HG02973 (cell line): ENCODE data around the gene AANAT.

Experiments used
- ATAC-seq: cut with Tn5 transposase; IDR thresholded peaks from one replicate; pipeline ENCODE4 v1.9.1; 2021; ENCODE audit warnings: moderate library complexity; ENCODE audit not compliant: unreplicated experiment

AANAT gene

DNA sequence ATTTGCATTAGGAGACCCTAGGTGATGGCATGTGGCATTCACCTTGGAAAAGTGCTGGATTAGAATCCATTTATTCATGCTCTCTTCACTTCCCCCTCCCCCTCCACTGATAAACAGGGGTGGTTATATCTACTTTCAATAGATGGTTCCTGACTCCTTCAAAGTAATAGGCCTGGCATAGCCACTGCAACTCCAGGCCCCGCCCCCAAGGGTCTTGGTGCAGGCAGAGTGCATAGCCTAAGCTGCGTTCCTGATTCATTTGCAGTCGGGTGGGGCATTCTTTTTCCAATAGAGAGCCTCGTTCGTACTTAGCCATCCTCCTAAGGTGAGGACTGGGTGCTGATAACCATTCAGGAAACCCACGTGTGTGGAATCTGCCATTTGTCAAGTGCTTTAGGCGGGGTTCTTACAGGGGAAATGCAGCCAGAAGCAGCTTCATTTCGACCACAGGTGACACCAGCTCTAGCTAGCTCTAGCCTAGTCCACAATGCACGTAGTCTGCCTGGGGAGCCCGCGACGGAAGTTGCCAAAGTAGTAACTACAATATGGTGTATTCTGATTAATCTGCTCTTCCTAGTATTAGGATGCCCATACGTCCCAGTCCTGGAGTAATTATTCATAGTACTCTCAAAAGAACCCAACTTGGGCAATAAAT, 25.6 kb upstream of the AANAT start:
- no peak for ATAC-seq

- no peak for ATAC-seq
These were observed 24.8 kb upstream of the AANAT start for GRCh38 chr17:76442341-76443338.

GRCh38 chr17:76444518-76445311, 22.7 kb upstream of the AANAT start:
- no peak for ATAC-seq

DNA sequence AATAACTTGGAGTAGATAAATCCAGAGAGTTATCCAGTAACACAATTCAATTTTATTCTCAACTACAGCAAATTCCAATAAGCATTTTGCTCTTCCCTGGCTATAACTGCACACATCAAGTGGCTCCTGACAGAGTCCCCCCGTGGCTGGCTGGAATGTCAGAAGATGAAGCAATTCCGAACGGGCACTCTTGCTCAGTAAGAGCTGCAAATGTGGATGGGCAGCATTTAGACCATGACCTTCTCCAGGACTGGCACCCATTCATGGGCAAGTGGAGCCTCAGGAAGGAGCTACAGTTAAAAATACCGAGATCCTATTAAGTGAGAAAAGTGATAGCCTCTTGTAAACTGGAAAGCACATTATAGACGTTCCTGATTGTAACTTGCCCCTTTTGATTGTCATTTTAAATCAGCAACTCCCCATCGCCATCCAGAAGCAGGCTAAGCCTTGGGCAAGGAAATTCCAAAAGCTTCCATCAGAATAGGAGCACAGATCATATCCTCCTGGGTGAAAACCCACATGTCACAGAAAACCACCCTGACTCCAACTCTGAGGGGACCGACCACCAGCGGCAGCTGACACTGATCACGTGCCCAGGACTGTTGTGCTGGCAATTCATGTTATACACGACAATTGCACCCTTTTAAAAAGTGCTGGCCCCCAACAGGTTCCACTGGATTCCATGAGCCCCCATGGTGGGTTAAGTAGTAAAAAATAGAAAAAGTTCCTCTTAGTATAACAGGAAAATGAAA, 21.5 kb upstream of the AANAT start:
- no peak for ATAC-seq

- no peak for ATAC-seq
These were observed 20.8 kb upstream of the AANAT start for GRCh38 chr17:76446449-76447231.

- ATAC-seq: no peak
These were observed 19.3 kb upstream of the AANAT start for GRCh38 chr17:76447931-76448652.

DNA sequence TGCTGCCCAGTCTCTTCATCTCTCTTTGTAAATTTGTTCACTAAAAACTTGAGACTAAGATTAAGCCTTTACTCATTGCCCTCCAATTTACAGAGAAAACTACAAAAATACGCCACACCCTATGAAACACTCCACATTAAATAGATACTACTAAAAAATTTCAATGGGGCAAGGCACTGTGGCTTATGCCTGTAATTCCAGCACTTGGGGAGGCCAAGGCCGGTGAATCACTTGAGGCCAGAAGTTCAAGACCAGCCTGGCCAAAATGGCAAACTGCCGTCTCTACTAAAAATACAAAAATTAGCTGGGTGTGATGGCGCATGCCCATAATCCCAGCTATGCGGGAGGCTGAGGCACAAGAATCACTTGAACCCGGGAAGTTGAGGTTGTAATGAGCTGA, 18.3 kb upstream of the AANAT start:
- no peak for ATAC-seq

- ATAC-seq: no peak
These were observed 15.9 kb upstream of the AANAT start for GRCh38 chr17:76451506-76451905.

GRCh38 chr17:76452127-76452659, 15.2 kb upstream of the AANAT start:
- ATAC-seq: peak; percentile 25

DNA sequence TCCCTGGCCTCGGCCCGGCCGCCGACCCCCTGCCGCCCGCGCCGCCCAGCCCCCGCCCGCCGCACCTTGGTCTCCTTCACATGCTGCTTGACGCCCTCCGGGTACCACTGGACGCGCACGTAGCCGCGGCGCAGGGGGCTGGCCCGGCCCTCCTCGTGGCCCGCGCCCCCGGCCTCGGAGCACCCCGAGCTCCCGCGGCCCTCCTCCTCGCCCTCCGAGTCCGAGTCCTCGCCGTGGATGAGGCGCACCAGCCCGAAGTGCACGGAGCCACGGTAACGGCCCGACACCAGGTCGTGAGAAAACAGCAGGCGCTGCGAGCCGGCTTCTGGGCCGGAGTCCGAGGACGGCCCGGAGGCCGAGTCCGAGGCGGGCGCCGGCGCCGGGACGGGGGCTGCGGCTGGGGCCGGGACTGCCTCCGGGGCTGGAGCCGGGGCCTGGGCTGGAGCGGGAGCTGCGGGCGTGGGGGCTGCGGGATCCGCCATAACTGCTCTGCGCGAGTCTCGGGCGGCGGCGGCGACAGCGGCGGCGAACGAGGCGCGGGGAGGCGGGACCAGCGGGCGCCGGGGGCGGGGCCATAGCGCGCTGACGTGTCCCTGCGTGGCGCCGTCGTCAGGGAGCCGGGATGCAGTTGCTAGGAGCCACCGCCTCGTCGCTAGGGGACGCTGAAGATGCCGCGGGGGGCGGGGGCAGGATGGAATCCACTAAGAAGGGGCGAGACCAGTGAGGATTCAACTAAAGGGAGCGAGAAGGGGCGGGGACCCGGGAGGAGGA, 14.6 kb upstream of the AANAT start, which contains the start of gene UBE2O:
Gene UBE2O (minus strand): TSS at position 493 of the 771 bp plus-strand sequence. CDS start 11 bp downstream, at position 482.
- peak; percentile 81 for ATAC-seq

- ATAC-seq: no peak
These were observed 14.0 kb upstream of the AANAT start for GRCh38 chr17:76453431-76453743.

GRCh38 chr17:76458580-76459490, 8.6 kb upstream of the AANAT start:
- no peak for ATAC-seq

GRCh38 chr17:76459674-76460073, 7.7 kb upstream of the AANAT start:
- ATAC-seq: no peak

DNA sequence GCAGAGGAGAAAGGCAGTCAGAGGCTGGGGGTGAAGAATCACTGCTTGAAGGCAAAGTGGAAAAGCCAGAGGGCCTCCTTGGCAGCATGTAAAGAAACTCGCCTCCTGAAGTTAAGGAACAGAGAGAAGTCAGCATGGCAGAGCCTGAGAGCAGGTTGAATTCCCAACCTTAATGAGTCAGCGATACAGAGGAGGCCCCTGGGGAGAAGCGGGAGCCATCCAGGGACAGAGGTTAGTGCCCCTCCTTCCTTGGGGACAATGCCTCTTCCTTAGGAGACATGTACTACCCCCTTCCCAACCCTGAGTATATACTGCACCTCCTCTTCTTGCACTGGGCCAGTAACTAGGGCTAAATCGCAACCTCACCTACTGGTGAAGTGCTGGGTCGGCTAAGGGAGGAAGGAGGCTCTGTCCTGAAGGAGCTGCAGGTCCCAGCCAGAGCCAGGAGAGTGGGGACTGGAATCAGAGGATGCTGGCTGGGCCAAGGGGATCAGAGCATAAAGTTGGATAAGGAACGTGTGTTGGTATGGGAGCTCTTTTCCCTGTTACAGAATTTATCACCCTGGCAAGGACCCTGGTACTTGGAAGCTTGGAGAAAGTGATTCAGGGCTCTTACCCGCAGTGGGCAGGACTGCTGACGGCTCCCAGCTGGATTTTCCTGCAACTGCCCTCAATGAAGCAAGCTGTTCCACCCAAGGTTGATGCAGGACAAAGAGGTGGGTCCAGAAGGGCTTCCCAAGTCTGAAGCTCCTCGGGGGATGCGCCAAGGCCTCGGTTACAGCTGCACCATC, 5.4 kb upstream of the AANAT start:
- no peak for ATAC-seq

DNA sequence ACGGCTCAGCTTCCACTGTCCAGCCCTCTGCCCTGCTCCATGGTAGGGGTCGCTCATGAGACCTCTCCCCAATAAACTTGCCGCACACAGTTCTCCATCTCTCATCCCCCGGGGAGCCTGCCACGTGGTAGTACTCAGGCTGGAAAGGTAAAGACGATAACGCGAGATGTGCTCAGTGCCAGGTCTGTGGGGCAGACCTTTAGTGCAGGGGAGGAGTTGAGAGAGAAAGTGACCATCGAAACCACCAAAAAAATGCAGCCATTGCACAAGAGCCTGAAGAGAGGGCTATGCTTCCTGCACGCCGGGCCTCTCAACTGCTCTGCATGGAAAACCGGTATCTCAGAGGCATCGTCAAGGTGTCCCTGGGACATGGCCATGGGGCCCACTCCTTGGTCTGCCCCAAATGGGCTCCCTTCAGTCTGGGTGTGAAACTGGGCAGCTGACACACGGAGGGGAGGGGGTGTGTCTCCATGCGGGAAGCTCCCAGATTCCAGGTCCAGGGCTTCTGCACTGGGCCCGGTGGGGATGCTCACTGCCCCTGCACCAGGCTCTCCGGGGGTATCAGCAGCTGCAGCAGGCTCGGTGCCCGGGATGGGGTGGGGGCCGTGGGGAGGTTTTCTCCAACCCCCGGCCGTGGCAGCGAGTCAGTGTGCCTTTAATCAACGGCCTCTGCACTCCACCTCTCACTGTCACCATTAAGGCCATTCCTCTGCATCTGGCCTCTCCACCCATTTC, 4.7 kb upstream of the AANAT start:
- ATAC-seq: no peak

DNA sequence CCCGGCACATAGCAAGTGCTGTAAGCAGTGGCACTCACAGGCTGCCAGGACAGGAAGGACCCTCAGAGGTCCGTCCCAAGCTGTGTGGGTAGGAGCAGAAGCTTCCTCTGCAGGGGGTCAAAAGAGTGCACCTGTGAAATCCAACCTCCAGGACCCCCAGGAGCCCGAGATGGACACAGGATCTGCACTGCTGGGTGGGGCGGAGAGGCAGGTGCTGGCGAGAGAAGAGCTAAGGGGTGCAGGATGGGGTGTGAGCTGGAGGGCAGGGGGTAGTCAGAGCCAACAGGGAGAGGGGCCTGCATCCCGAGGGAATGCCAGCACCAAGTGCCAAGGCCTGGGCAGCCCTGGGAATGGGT, 650 bp upstream of the AANAT start:
- ATAC-seq: no peak
